ENCODE measurements around the gene RACGAP1.
"Not testable (repeated sequence)": the region's sequence is repeated elsewhere in the genome, so short reads cannot be mapped to it uniquely, and the experiment has no call there.

The RACGAP1 gene

GRCh38 chr12:50055831-50056638, 30.7 kb upstream of the RACGAP1 start:
- peak; percentile 74 for DNase-seq

GRCh38 chr12:50053583-50053982, 28.3 kb upstream of the RACGAP1 start:
- DNase-seq = no peak

GRCh38 chr12:50052964-50053363, 27.7 kb upstream of the RACGAP1 start:
- no peak for DNase-seq

GRCh38 chr12:50052544-50052943, 27.2 kb upstream of the RACGAP1 start:
- DNase-seq = no peak

- DNase-seq = no peak
Observed at GRCh38 chr12:50051101-50051806, 26.0 kb upstream of the RACGAP1 start.

- DNase-seq = no peak
Observed at GRCh38 chr12:50050410-50051098, 25.3 kb upstream of the RACGAP1 start.

- no peak for DNase-seq
Observed at GRCh38 chr12:50050119-50050385, 24.8 kb upstream of the RACGAP1 start.

- DNase-seq = no peak
Observed at GRCh38 chr12:50049254-50050118, 24.2 kb upstream of the RACGAP1 start.

- DNase-seq = no peak
Observed at GRCh38 chr12:50047693-50048250, 22.5 kb upstream of the RACGAP1 start.

- peak; percentile 20 for DNase-seq
Observed at GRCh38 chr12:50043854-50044253, 18.6 kb upstream of the RACGAP1 start.

- DNase-seq = no peak
Observed at GRCh38 chr12:50043308-50043707, 18.0 kb upstream of the RACGAP1 start.

GRCh38 chr12:50042693-50043092, 17.4 kb upstream of the RACGAP1 start:
- DNase-seq = peak; percentile 57

GRCh38 chr12:50041962-50042361, 16.7 kb upstream of the RACGAP1 start:
- DNase-seq = no peak

GRCh38 chr12:50041062-50041860, 16.0 kb upstream of the RACGAP1 start:
- no peak for DNase-seq

GRCh38 chr12:50040657-50041056, 15.4 kb upstream of the RACGAP1 start:
- DNase-seq = no peak

GRCh38 chr12:50039151-50039835, 14.0 kb upstream of the RACGAP1 start:
- peak; percentile 94 for DNase-seq

GRCh38 chr12:50038336-50038735, 13.0 kb upstream of the RACGAP1 start:
- no peak for DNase-seq

- no peak for DNase-seq
Observed at GRCh38 chr12:50032854-50033581, 7.7 kb upstream of the RACGAP1 start.

GRCh38 chr12:50032515-50032853, 7.2 kb upstream of the RACGAP1 start:
- no peak for DNase-seq

GRCh38 chr12:50030449-50030848, 5.2 kb upstream of the RACGAP1 start:
- not testable (repeated sequence) for DNase-seq

GRCh38 chr12:50026691-50027090, 1.4 kb upstream of the RACGAP1 start:
- no peak for DNase-seq

Measured in stimulated activated CD4-positive, alpha-beta T cell treated with anti-CD3 and anti-CD28 coated beads, Interleukin-15, amount 100 ng/mL, for 24 hours (primary cell).